Activated CD8-positive, alpha-beta memory T cell treated with anti-CD3 and anti-CD28 coated beads, Interleukin-2, amount 10 ng/mL, durations not matched to agents 7 days and 5 days (primary cell): Measurements from ENCODE around the gene ZNF718. TPM values are rescaled to one million over a fixed set of nuclear protein-coding genes. Genes with fewer than 3 reads are reported as not detected.
"Not testable (repeated sequence)": the region's sequence is repeated elsewhere in the genome, so short reads cannot be mapped to it uniquely, and the experiment has no call there.

Experiments
- ATAC-seq: fragments of 150-1000 bp; cut with Tn5 transposase; one replicate; pipeline ENCODE4 v1.10.0; 2021; ENCODE audit warnings: moderate library complexity
- CTCF ChIA-PET: fragments of 350-600 bp; sonication (Branson Sonifier 250); formaldehyde crosslinking; loops from one replicate; lab custom pipeline; 2021; ENCODE audit warnings: antibody characterized with exemption; lab: Charles Lee
- DNase-seq: peaks from one replicate; pipeline ENCODE4 v3.0.0-alpha.2; 2020
- H3K27ac Mint-ChIP-seq: one replicate; pipeline ENCODE4 v1.8.0; 2021; ENCODE audit warnings: mild to moderate bottlenecking, mixed read lengths
- H3K27me3 Mint-ChIP-seq: one replicate; pipeline ENCODE4 v1.8.0; 2021; ENCODE audit warnings: mixed read lengths
- H3K36me3 Mint-ChIP-seq: one replicate; pipeline ENCODE4 v1.8.0; 2021; ENCODE audit warnings: mild to moderate bottlenecking, mixed read lengths
- H3K4me1 Mint-ChIP-seq: one replicate; pipeline ENCODE4 v1.8.0; 2021; ENCODE audit warnings: mixed read lengths
- H3K4me3 Mint-ChIP-seq: one replicate; pipeline ENCODE4 v1.8.0; 2021; ENCODE audit warnings: mild to moderate bottlenecking, moderate library complexity, mixed read lengths
- H3K9me3 Mint-ChIP-seq: one replicate; pipeline ENCODE4 v1.8.0; 2022; ENCODE audit warnings: low read depth, mixed read lengths
- total RNA-seq, 2 experiments: library from RNA; stranded (reverse); gene quantifications; one replicate each; pipeline ENCODE4 v1.2.3, GENCODE V29; 2021

The ZNF718 gene
- total RNA-seq, 2 experiments from 2014 or later: 13.7 to 19.0 TPM

- Mint-ChIP-seq H3K4me1 (peaks cover 34% of the 10 kb centered on the region), H3K27ac (peak overlapping the region; percentile 65), H3K9me3 (peaks cover 26% of the 10 kb centered on the region), H3K4me3 (no peak overlapping the region), H3K27me3 (no peaks in the 10 kb centered on the region), H3K36me3 (peaks cover 42% of the 10 kb centered on the region)
- no peak for ATAC-seq
- CTCF ChIA-PET: no interaction called here
- peak; percentile 62 for DNase-seq
These were observed 2.8 kb upstream of the ZNF718 start for GRCh38 chr4:121408-122084.

GRCh38 chr4:123922-124274, 403 bp upstream of the ZNF718 start:
- peaks cover 30% of the 10 kb centered on the region for H3K9me3 Mint-ChIP-seq
- H3K27ac Mint-ChIP-seq: peak overlapping the region; percentile 98
- H3K36me3 Mint-ChIP-seq: peaks cover 64% of the 10 kb centered on the region
- not testable (repeated sequence) for DNase-seq, H3K27me3 Mint-ChIP-seq, ATAC-seq
- CTCF ChIA-PET: interaction anchor here (1.4 to 1.5 kb wide), 2 partner anchors 121 to 550 kb away, joined by 3 to 4 read pairs; partner anchors contain the start of genes ATP5ME and MYL5
- H3K4me3 Mint-ChIP-seq: peak overlapping the region; percentile 88
- peaks cover 38% of the 10 kb centered on the region for H3K4me1 Mint-ChIP-seq

- peaks cover 35% of the 10 kb centered on the region for H3K9me3 Mint-ChIP-seq
- CTCF ChIA-PET: interaction anchor here (1.2 to 1.5 kb wide), 3 partner anchors 53 to 549 kb away, joined by 3 to 4 read pairs (median 3); partner anchors contain the start of genes ATP5ME and MYL5
- H3K27me3 Mint-ChIP-seq: no peaks in the 10 kb centered on the region
These were observed 930 bp downstream of the ZNF718 start for GRCh38 chr4:125091-125771.

GRCh38 chr4:125833-126232, 1.5 kb downstream of the ZNF718 start:
- CTCF ChIA-PET: no interaction called here
- peak overlapping the region; percentile 88 for H3K4me3 Mint-ChIP-seq
- H3K27ac Mint-ChIP-seq: peak overlapping the region; percentile 98
- no peak for ATAC-seq
- no peak for DNase-seq
- peaks cover 34% of the 10 kb centered on the region for H3K9me3 Mint-ChIP-seq
- H3K4me1 Mint-ChIP-seq: peaks cover 35% of the 10 kb centered on the region
- H3K36me3 Mint-ChIP-seq: peaks cover 82% of the 10 kb centered on the region
- no peaks in the 10 kb centered on the region for H3K27me3 Mint-ChIP-seq

More at GRCh38 chr4:125091-125771, 930 bp downstream of the ZNF718 start:
- ATAC-seq (peak; percentile 4), DNase-seq (peak; percentile 43)
- Mint-ChIP-seq H3K4me3 (peak overlapping the region; percentile 88), H3K4me1 (peaks cover 38% of the 10 kb centered on the region), H3K36me3 (peaks cover 77% of the 10 kb centered on the region), H3K27ac (peak overlapping the region; percentile 98)

GRCh38 chr4:132483-132882, 8.2 kb downstream of the ZNF718 start:
- Mint-ChIP-seq H3K4me1 (peaks cover 2% of the 10 kb centered on the region), H3K4me3 (no peak overlapping the region), H3K27ac (no peak overlapping the region), H3K9me3 (peaks cover 32% of the 10 kb centered on the region), H3K36me3 (peaks cover 84% of the 10 kb centered on the region), H3K27me3 (no peaks in the 10 kb centered on the region)
- ATAC-seq: no peak
- CTCF ChIA-PET: no interaction called here
- no peak for DNase-seq

- no peak overlapping the region for H3K4me3 Mint-ChIP-seq
- DNase-seq (no peak), ATAC-seq (no peak)
- H3K4me1 Mint-ChIP-seq: peaks cover 2% of the 10 kb centered on the region
- H3K36me3 Mint-ChIP-seq: peaks cover 88% of the 10 kb centered on the region
- no peaks in the 10 kb centered on the region for H3K27me3 Mint-ChIP-seq
- peaks cover 40% of the 10 kb centered on the region for H3K9me3 Mint-ChIP-seq
- CTCF ChIA-PET: no interaction called here
- no peak overlapping the region for H3K27ac Mint-ChIP-seq
These were observed 14.6 kb downstream of the ZNF718 start for GRCh38 chr4:138935-139334.

- ATAC-seq (no peak), DNase-seq (no peak)
- CTCF ChIA-PET: no interaction called here
- peaks cover 2% of the 10 kb centered on the region for H3K4me1 Mint-ChIP-seq
- peaks cover 90% of the 10 kb centered on the region for H3K36me3 Mint-ChIP-seq
- H3K9me3 Mint-ChIP-seq: peaks cover 47% of the 10 kb centered on the region
- no peaks in the 10 kb centered on the region for H3K27me3 Mint-ChIP-seq
- H3K27ac Mint-ChIP-seq: no peak overlapping the region
- no peak overlapping the region for H3K4me3 Mint-ChIP-seq
These were observed 15.4 kb downstream of the ZNF718 start for GRCh38 chr4:139691-140090.

- no peaks in the 10 kb centered on the region for H3K27me3 Mint-ChIP-seq
- CTCF ChIA-PET: no interaction called here
- no peak overlapping the region for H3K4me3 Mint-ChIP-seq
- H3K4me1 Mint-ChIP-seq: no peaks in the 10 kb centered on the region
- peaks cover 39% of the 10 kb centered on the region for H3K9me3 Mint-ChIP-seq
- ATAC-seq (no peak), DNase-seq (no peak)
- H3K36me3 Mint-ChIP-seq: peaks cover 86% of the 10 kb centered on the region
- H3K27ac Mint-ChIP-seq: no peak overlapping the region
These were observed 22.3 kb downstream of the ZNF718 start for GRCh38 chr4:146621-147020.

GRCh38 chr4:147233-147632, 22.9 kb downstream of the ZNF718 start:
- peaks cover 80% of the 10 kb centered on the region for H3K36me3 Mint-ChIP-seq
- no peaks in the 10 kb centered on the region for H3K4me1 Mint-ChIP-seq
- ATAC-seq (no peak), DNase-seq (no peak)
- peaks cover 39% of the 10 kb centered on the region for H3K9me3 Mint-ChIP-seq
- H3K27me3 Mint-ChIP-seq: no peaks in the 10 kb centered on the region
- CTCF ChIA-PET: no interaction called here
- no peak overlapping the region for H3K27ac Mint-ChIP-seq
- no peak overlapping the region for H3K4me3 Mint-ChIP-seq

GRCh38 chr4:161496-162284, 37.4 kb downstream of the ZNF718 start:
- Mint-ChIP-seq H3K4me1 (no peaks in the 10 kb centered on the region), H3K27me3 (no peaks in the 10 kb centered on the region), H3K27ac (no peak overlapping the region), H3K4me3 (no peak overlapping the region), H3K9me3 (peaks cover 32% of the 10 kb centered on the region), H3K36me3 (peaks cover 52% of the 10 kb centered on the region)
- CTCF ChIA-PET: no interaction called here
- no peak for DNase-seq
- ATAC-seq: no peak

GRCh38 chr4:169640-170039, 45.3 kb downstream of the ZNF718 start:
- H3K36me3 Mint-ChIP-seq: peaks cover 34% of the 10 kb centered on the region
- peaks cover 28% of the 10 kb centered on the region for H3K9me3 Mint-ChIP-seq
- CTCF ChIA-PET, H3K27me3 Mint-ChIP-seq, ATAC-seq, H3K27ac Mint-ChIP-seq, H3K4me1 Mint-ChIP-seq, H3K4me3 Mint-ChIP-seq, DNase-seq: not testable (repeated sequence)

GRCh38 chr4:171318-171717, 47.0 kb downstream of the ZNF718 start:
- ATAC-seq, CTCF ChIA-PET, DNase-seq, H3K4me1 Mint-ChIP-seq, H3K27ac Mint-ChIP-seq, H3K4me3 Mint-ChIP-seq, H3K27me3 Mint-ChIP-seq: not testable (repeated sequence)
- Mint-ChIP-seq H3K36me3 (peaks cover 37% of the 10 kb centered on the region), H3K9me3 (peaks cover 36% of the 10 kb centered on the region)

GRCh38 chr4:173666-174314, 49.5 kb downstream of the ZNF718 start:
- Mint-ChIP-seq H3K9me3 (peaks cover 45% of the 10 kb centered on the region), H3K27me3 (no peaks in the 10 kb centered on the region), H3K36me3 (peaks cover 36% of the 10 kb centered on the region), H3K4me1 (no peaks in the 10 kb centered on the region), H3K27ac (no peak overlapping the region), H3K4me3 (no peak overlapping the region)
- DNase-seq (no peak), ATAC-seq (no peak)
- CTCF ChIA-PET: no interaction called here
